ENCODE measurements around the gene KLF7.

- TF ChIP-seq CTCF (IDR thresholded peaks at IDR 0.05; ENCODE audit: low read length) (no peak), EZH2phosphoT487 (IDR thresholded peaks at IDR 0.05; ENCODE audit: low read length) (no peak), EZH2 (optimal IDR thresholded peaks at IDR 0.05; ENCODE audit: low read depth, low read length) (no peak)
These were observed 82.2 kb downstream of the KLF7 start for GRCh38 chr2:207083361-207084110.

Data from MM.1S (cell line).